ENCODE measurements around the gene ZNF814.

The ZNF814 gene

DNA sequence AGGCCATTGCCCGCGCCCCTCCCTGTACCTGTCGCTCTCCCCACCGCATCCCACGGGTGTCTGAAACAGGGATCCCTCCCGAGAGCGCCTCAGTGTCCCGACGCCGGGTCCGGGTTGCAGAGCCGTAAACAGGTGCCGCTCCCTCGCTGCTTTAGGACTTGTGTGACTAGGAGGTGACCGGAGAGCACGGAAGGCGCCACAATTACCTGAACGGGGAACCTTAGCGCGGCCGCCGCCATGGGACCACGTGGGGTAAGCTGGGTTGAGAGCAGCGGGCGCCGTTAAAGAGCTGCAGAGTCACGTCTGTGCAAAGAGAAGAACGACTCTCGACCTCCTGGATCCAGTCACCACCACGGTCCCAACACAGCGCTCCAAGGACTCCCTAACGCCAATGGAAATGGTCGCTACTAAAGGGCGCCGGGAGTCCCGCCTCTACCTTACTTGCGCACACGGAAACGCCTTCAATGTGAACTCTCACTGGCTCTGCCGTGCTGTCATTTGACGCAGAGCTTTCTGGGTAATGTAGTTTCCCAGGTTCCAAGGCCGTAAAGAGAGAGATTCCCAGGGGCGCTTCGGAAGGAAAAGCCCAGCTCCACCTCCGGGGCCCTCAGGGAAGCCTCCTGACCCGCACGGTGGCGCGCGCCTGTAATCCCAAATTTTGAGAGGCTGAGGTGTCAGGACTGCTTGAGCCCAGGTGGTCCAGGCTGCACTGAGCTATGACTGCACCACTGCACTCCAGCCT is 74.2 kb downstream of the ZNF814 start, which contains the start of gene ZNF552 (continued):
- TF ChIP-seq, protein P1, sequence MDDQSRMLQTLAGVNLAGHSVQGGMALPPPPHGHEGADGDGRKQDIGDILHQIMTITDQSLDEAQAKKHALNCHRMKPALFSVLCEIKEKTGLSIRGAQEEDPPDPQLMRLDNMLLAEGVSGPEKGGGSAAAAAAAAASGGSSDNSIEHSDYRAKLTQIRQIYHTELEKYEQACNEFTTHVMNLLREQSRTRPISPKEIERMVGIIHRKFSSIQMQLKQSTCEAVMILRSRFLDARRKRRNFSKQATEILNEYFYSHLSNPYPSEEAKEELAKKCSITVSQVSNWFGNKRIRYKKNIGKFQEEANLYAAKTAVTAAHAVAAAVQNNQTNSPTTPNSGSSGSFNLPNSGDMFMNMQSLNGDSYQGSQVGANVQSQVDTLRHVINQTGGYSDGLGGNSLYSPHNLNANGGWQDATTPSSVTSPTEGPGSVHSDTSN (CRISPR knock-in tag; IDR thresholded peaks at IDR 0.05): peak; percentile 98
- TF ChIP-seq ZNF311 (tag by site-specific recombination; IDR thresholded peaks at IDR 0.05; ENCODE audit: borderline replicate concordance) (no peak), SCRT1 (tag by site-specific recombination; IDR thresholded peaks at IDR 0.05; ENCODE audit: borderline replicate concordance) (no peak), ZNF610 (tag by site-specific recombination; IDR thresholded peaks at IDR 0.05; ENCODE audit: borderline replicate concordance) (0 out of 2 replicates have a peak, but pooled peaks have one; percentile 26), ZNF48 (tag by site-specific recombination; IDR thresholded peaks at IDR 0.05) (no peak), ZNF202 (tag by site-specific recombination; IDR thresholded peaks at IDR 0.05; ENCODE audit: borderline replicate concordance) (no peak), EGR2 (tag by site-specific recombination; IDR thresholded peaks at IDR 0.05; ENCODE audit: low read depth) (no peak), ZNF416 (tag by site-specific recombination; IDR thresholded peaks at IDR 0.05) (no peak), ZNF341 (tag by site-specific recombination; IDR thresholded peaks at IDR 0.05; ENCODE audit: low read depth) (no peak; the same call in 1 of the 2 replicates), ZNF629 (tag by site-specific recombination; IDR thresholded peaks at IDR 0.05) (no peak), ZNF768 (tag by site-specific recombination; IDR thresholded peaks at IDR 0.05) (0 out of 2 replicates have a peak, but pooled peaks have one; percentile 2), ZNF248 (tag by site-specific recombination; IDR thresholded peaks at IDR 0.05) (no peak), YY1 (tag by site-specific recombination; IDR thresholded peaks at IDR 0.05) (no peak), IKZF3 (tag by site-specific recombination; IDR thresholded peaks at IDR 0.05) (no peak), ZNF423 (tag by site-specific recombination; IDR thresholded peaks at IDR 0.05) (no peak), ZNF558 (tag by site-specific recombination; IDR thresholded peaks at IDR 0.05) (no peak), MEIS1 (CRISPR knock-in tag; IDR thresholded peaks at IDR 0.05; ENCODE audit: borderline replicate concordance) (no peak), TRIM28 (IDR thresholded peaks at IDR 0.05; ENCODE audit: borderline replicate concordance, low read length) (no peak), ZNF544 (tag by site-specific recombination; IDR thresholded peaks at IDR 0.05) (no peak), MZF1 (tag by site-specific recombination; IDR thresholded peaks at IDR 0.05; ENCODE audit: borderline replicate concordance) (no peak), ZNF658 (tag by site-specific recombination; IDR thresholded peaks at IDR 0.05) (no peak), ZNF664 (tag by site-specific recombination; IDR thresholded peaks at IDR 0.05) (no peak), ZNF792 (tag by site-specific recombination; IDR thresholded peaks at IDR 0.05) (no peak), ZNF776 (tag by site-specific recombination; IDR thresholded peaks at IDR 0.05; ENCODE audit: borderline replicate concordance) (no peak), ZNF626 (tag by site-specific recombination; IDR thresholded peaks at IDR 0.05) (no peak), ZXDB (tag by site-specific recombination; IDR thresholded peaks at IDR 0.05) (peak; percentile 87), ZNF354C (tag by site-specific recombination; IDR thresholded peaks at IDR 0.05; ENCODE audit: borderline replicate concordance, low read depth) (no peak), SP2 (tag by site-specific recombination; IDR thresholded peaks at IDR 0.05) (peak; percentile 83), ZSCAN30 (tag by site-specific recombination; IDR thresholded peaks at IDR 0.05) (no peak), PRDM1 (tag by site-specific recombination; IDR thresholded peaks at IDR 0.05) (no peak), SALL2 (tag by site-specific recombination; IDR thresholded peaks at IDR 0.05; ENCODE audit: borderline replicate concordance) (no peak), ZNF140 (tag by site-specific recombination; IDR thresholded peaks at IDR 0.05) (no peak)
- TF ChIP-seq, protein P2, sequence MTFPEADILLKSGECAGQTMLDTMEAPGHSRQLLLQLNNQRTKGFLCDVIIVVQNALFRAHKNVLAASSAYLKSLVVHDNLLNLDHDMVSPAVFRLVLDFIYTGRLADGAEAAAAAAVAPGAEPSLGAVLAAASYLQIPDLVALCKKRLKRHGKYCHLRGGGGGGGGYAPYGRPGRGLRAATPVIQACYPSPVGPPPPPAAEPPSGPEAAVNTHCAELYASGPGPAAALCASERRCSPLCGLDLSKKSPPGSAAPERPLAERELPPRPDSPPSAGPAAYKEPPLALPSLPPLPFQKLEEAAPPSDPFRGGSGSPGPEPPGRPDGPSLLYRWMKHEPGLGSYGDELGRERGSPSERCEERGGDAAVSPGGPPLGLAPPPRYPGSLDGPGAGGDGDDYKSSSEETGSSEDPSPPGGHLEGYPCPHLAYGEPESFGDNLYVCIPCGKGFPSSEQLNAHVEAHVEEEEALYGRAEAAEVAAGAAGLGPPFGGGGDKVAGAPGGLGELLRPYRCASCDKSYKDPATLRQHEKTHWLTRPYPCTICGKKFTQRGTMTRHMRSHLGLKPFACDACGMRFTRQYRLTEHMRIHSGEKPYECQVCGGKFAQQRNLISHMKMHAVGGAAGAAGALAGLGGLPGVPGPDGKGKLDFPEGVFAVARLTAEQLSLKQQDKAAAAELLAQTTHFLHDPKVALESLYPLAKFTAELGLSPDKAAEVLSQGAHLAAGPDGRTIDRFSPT (tag by site-specific recombination; IDR thresholded peaks at IDR 0.05): no peak
- TF ChIP-seq, protein P3, sequence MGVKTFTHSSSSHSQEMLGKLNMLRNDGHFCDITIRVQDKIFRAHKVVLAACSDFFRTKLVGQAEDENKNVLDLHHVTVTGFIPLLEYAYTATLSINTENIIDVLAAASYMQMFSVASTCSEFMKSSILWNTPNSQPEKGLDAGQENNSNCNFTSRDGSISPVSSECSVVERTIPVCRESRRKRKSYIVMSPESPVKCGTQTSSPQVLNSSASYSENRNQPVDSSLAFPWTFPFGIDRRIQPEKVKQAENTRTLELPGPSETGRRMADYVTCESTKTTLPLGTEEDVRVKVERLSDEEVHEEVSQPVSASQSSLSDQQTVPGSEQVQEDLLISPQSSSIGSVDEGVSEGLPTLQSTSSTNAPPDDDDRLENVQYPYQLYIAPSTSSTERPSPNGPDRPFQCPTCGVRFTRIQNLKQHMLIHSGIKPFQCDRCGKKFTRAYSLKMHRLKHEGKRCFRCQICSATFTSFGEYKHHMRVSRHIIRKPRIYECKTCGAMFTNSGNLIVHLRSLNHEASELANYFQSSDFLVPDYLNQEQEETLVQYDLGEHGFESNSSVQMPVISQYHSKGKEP (tag by site-specific recombination; IDR thresholded peaks at IDR 0.05): no peak
- TF ChIP-seq, protein P4, sequence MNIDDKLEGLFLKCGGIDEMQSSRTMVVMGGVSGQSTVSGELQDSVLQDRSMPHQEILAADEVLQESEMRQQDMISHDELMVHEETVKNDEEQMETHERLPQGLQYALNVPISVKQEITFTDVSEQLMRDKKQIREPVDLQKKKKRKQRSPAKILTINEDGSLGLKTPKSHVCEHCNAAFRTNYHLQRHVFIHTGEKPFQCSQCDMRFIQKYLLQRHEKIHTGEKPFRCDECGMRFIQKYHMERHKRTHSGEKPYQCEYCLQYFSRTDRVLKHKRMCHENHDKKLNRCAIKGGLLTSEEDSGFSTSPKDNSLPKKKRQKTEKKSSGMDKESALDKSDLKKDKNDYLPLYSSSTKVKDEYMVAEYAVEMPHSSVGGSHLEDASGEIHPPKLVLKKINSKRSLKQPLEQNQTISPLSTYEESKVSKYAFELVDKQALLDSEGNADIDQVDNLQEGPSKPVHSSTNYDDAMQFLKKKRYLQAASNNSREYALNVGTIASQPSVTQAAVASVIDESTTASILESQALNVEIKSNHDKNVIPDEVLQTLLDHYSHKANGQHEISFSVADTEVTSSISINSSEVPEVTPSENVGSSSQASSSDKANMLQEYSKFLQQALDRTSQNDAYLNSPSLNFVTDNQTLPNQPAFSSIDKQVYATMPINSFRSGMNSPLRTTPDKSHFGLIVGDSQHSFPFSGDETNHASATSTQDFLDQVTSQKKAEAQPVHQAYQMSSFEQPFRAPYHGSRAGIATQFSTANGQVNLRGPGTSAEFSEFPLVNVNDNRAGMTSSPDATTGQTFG (tag by site-specific recombination; IDR thresholded peaks at IDR 0.05; ENCODE audit: borderline replicate concordance): no peak

All from HEK293 (cell line).